GM12891 (cell line): ENCODE results near the gene B4GALT7.

ENCODE experiments used
- POLR2A ChIP-seq: IDR thresholded peaks from 2 replicates; pipeline ENCODE4 v1.6.1; 2011; ENCODE audit warnings: low read depth, low read length, control low read depth
- POLR2AphosphoS5 ChIP-seq: IDR thresholded peaks from 2 replicates; pipeline ENCODE4 v1.6.1; 2011; ENCODE audit warnings: low read depth, low read length, control low read depth
- SPI1 ChIP-seq: IDR thresholded peaks from 2 replicates; pipeline ENCODE4 v1.6.1; 2011; ENCODE audit warnings: low read depth, low read length, control low read depth
- TAF1 ChIP-seq: IDR thresholded peaks from 2 replicates; pipeline ENCODE4 v1.6.1; 2011; ENCODE audit warnings: low read depth, low read length, control low read depth

DNA sequence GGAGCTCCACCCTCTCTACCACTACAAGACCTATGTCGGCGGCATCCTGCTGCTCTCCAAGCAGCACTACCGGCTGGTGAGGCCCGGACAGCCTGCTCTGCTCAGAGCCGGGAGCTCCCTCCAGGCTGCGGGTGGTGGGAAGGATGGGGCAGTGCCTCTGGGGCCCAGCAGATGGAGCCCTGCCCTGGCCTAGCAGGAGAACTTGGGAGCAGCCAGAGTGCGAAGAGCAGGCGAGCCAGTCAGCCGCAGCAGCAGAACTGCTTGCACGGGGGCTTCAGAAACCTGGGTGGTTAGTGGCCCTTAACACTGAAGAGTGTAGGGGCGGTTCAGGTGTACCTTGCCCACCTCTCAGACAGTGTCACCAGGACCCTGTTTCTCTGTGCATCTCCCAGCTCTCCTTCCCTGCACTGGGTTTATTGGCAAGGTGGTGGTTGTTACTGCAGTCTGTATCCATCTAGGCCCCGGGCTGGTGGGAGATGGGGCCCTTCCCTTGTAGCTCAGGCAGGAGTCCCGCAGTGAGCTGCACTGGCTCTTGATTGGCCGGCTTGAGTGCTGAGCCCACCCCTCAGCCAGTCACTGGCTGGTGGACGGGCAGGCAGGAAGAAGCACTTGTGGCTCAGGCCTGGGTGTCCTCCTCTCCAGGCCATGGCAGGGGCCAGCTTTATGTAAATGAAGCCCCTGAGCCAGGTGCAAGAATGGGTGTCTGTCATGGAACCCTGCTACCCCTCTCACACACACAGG is 7.7 kb downstream of the B4GALT7 start:
- TF ChIP-seq POLR2AphosphoS5 (no peak), POLR2A (no peak), TAF1 (no peak), SPI1 (no peak)
